ENCODE data around the gene PLEKHM1. TPM values are rescaled to one million over a fixed set of nuclear protein-coding genes. Genes with fewer than 3 reads are reported as not detected.

Gene PLEKHM1
- total and polyA plus RNA-seq, 10 donors, result 7.4 to 121 (median 80.0) TPM

DNA sequence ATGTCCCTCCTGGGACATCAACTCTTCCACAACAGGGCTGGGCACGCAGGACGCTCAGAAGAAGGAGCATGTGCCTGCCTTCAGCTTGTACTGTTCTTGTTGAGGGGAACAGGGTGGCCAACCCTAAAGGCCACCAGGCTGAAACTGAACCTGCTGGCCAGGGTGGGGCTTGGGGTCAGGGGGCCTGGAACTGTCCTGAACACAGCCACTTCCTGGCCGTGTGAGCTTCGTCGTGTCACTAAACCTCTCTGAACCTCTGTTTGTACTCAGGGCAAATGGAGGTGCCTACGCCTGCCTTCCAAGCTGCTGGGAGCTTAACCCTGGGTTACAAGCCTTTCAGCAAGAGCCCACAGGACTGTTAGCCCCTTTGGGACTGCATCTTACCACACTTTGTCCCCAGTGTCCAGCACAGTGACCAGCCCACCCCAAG is 64.5 kb downstream of the PLEKHM1 start:
- TF ChIP-seq, protein P1, sequence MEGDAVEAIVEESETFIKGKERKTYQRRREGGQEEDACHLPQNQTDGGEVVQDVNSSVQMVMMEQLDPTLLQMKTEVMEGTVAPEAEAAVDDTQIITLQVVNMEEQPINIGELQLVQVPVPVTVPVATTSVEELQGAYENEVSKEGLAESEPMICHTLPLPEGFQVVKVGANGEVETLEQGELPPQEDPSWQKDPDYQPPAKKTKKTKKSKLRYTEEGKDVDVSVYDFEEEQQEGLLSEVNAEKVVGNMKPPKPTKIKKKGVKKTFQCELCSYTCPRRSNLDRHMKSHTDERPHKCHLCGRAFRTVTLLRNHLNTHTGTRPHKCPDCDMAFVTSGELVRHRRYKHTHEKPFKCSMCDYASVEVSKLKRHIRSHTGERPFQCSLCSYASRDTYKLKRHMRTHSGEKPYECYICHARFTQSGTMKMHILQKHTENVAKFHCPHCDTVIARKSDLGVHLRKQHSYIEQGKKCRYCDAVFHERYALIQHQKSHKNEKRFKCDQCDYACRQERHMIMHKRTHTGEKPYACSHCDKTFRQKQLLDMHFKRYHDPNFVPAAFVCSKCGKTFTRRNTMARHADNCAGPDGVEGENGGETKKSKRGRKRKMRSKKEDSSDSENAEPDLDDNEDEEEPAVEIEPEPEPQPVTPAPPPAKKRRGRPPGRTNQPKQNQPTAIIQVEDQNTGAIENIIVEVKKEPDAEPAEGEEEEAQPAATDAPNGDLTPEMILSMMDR (IDR thresholded peaks at IDR 0.05 in 8 of 11, conservative IDR thresholded peaks at IDR 0.05 in 3 of 11), result peak in 1 of 11 experiments; percentile 16
- no peak for TF ChIP-seq POLR2A (IDR thresholded peaks at IDR 0.05)
- no peak for TF ChIP-seq POLR2AphosphoS5 (IDR thresholded peaks at IDR 0.05)
- peaks cover 0 to 31% (median 0%) of the 10 kb centered on the region in 6 donors for H3K36me3 ChIP-seq
- H3K27ac ChIP-seq, result peak overlapping the region in 2 of 8 donors; percentile 7 to 40
- no peaks in the 10 kb centered on the region for H3K9me3 ChIP-seq
- intact Hi-C loops (cut with DNase I; ENCODE audit: low total_unique reads), result no loop called here
- DNase-seq, result peak; percentile 63
- H3K4me3 ChIP-seq, result no peak overlapping the region
- WGBS, 5 donors, result 72 to 100% (median 78%) methylated on average over 1 to 6 of the region's 6 CpGs
- H3K27me3 ChIP-seq (replicated peaks in 1 of 7), result peaks cover 0 to 18% (median 0%) of the 10 kb centered on the region in 7 donors
- peaks cover 14 to 58% (median 45%) of the 10 kb centered on the region in 6 donors for H3K4me1 ChIP-seq

DNA sequence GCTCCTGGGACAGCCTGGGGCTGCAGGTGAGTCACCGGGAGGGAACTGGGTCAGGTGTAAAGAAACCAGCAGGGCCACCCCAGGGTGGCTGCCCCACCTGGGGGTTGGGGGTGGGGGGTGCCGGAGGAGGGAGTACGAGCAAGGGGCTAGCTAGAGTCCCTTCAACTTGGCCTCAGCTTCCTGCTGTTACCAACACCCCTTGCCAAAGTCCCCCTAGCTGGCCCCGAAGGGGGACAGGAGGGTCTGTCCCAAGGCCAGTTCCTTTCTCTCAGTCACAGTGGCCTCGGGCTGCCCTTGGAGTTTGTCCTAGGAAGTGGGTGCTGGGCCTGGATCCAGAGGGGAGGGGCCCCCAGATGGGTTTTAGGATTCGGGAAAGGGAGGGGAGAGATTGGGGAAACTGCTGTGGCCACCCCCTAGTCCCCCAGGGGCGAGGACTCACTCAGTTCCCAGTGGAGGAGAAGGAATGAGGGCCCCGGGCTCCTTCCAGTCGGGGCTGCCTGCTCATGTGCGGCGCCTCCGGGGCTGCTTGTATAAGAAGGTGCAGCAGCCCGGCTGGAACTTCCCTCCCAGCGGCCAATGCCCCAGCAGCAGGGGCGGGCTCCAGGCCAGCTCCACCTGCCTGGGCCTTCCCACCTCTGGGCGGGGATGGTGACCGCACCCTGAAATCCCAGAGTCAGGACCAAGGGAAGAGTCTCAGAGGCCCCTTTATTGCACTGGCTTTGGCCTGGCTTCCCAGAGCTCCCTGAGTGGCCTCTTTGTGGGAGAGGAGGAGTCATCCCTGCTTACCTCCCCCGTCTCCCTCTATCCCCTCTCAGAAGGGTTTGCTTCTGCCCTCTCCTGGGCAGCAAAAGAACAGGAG is 65.2 kb downstream of the PLEKHM1 start:
- Histone ChIP-seq H3K4me3 (no peak overlapping the region), H3K27ac (peak overlapping the region in 3 of 8 donors; percentile 7 to 40 (median 14)), H3K9me3 (no peaks in the 10 kb centered on the region), H3K27me3 (replicated peaks in 1 of 7) (peaks cover 0 to 12% (median 0%) of the 10 kb centered on the region in 7 donors), H3K4me1 (peaks cover 14 to 52% (median 38%) of the 10 kb centered on the region in 6 donors), H3K36me3 (peaks cover 0 to 37% (median 0%) of the 10 kb centered on the region in 6 donors)
- intact Hi-C loops (cut with DNase I; ENCODE audit: low total_unique reads), result no loop called here
- DNase-seq, result peak; percentile 85
- WGBS, 5 donors, result 36 to 54% (median 42%) methylated on average over 16 to 18 of the region's 18 CpGs
- TF ChIP-seq POLR2AphosphoS5 (IDR thresholded peaks at IDR 0.05), result peak in 1 of 3 donors; percentile 34
- TF ChIP-seq, protein P1 (IDR thresholded peaks at IDR 0.05 in 8 of 11, conservative IDR thresholded peaks at IDR 0.05 in 3 of 11), result peak in 1 of 11 experiments; percentile 35
- TF ChIP-seq POLR2A (IDR thresholded peaks at IDR 0.05), result no peak

DNA sequence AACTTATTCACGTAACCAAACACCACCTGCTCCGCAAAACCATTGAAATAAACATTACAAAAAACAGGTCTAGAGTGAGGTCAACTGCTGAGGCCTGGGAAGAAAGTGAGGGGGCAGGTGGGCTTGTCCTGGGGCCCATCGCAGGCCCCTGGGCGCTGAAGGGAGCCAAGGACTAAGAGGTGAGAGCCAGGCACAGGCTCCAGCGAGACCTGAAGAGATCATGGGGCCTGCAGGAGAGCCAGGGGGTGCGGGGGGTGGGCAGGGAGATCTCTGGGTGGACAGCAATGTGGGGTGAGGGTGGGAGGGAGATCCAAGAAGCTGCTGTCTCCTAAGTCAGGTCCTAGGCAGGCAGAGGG is 65.8 kb downstream of the PLEKHM1 start:
- Histone ChIP-seq H3K27ac (no peak overlapping the region), H3K36me3 (peaks cover 0 to 34% (median 0%) of the 10 kb centered on the region in 6 donors), H3K9me3 (no peaks in the 10 kb centered on the region), H3K4me1 (peaks cover 14 to 47% (median 34%) of the 10 kb centered on the region in 6 donors), H3K27me3 (replicated peaks in 1 of 7) (peaks cover 0 to 6% (median 0%) of the 10 kb centered on the region in 7 donors), H3K4me3 (no peak overlapping the region)
- peak; percentile 62 for DNase-seq
- TF ChIP-seq, protein P1 (IDR thresholded peaks at IDR 0.05 in 8 of 11, conservative IDR thresholded peaks at IDR 0.05 in 3 of 11), result no peak
- WGBS, 5 donors, result 90 to 99% (median 98%) methylated on average over 6 of the region's 6 CpGs
- intact Hi-C loops (cut with DNase I; ENCODE audit: low total_unique reads), result no loop called here

DNA sequence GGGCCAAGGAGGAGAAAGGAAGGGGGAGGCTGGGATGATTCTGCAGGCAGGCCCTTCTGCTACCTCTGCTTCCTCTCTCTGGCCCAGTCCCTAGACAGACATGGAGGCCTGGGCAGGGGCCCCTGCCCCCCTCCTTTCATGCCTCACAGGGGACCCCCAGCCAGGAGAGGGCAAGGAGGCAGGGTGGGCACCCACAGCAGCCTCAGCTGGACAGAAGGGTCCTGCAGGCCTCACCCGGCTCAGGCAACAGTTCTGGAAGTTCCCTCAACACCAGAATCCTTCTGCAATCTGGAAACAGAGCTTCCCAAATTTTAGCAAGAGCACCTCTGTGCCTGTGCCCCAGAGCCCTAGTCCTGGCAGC is 66.6 kb downstream of the PLEKHM1 start:
- H3K27me3 ChIP-seq (replicated peaks in 1 of 7), result no peaks in the 10 kb centered on the region
- no peaks in the 10 kb centered on the region for H3K9me3 ChIP-seq
- 79 to 88% (median 82%) methylated on average over 1 of the region's 1 CpG; no CpG with 5 or more reads in 1 of the 5 donors for WGBS, 5 donors
- H3K4me3 ChIP-seq, result no peak overlapping the region
- intact Hi-C loops (cut with DNase I; ENCODE audit: low total_unique reads), result no loop called here
- H3K27ac ChIP-seq, result peak overlapping the region in 1 of 8 donors; percentile 42
- DNase-seq, result no peak
- TF ChIP-seq POLR2A (IDR thresholded peaks at IDR 0.05) (no peak), POLR2AphosphoS5 (IDR thresholded peaks at IDR 0.05) (no peak)
- peaks cover 9 to 40% (median 27%) of the 10 kb centered on the region in 6 donors for H3K4me1 ChIP-seq
- H3K36me3 ChIP-seq, result peaks cover 0 to 29% (median 0%) of the 10 kb centered on the region in 6 donors

Data from spleen (tissue), 11 donors.